SU-DHL-6 (cell line): ENCODE measurements around the gene MTHFR.

Source experiments
- H2AFZ ChIP-seq: fragments of 200-600 bp; sonication (generic); 2 replicates; pipeline ENCODE4 v1.6.1; 2014; ENCODE audit warnings: low read depth, mild to moderate bottlenecking, moderate library complexity, mixed read lengths, antibody characterized with exemption, low read length; ENCODE audit not compliant: severe bottlenecking
- H3F3A ChIP-seq: fragments of 200-600 bp; shearing (Covaris generic); 2 replicates; pipeline ENCODE4 v1.6.0; 2016; ENCODE audit warnings: antibody characterized with exemption, mild to moderate bottlenecking; ENCODE audit not compliant: insufficient read depth
- H3K27ac ChIP-seq: fragments of 200-600 bp; sonication (generic); 2 replicates; pipeline ENCODE4 v1.5.1; 2016; ENCODE audit warnings: low read depth, mild to moderate bottlenecking, low read length, moderate library complexity, mixed read lengths
- H3K27me3 ChIP-seq: fragments of 200-600 bp; sonication (generic), shearing (Covaris generic); 2 replicates; pipeline ENCODE4 v1.6.0; 2014; ENCODE audit warnings: mild to moderate bottlenecking, low read length
- H3K36me3 ChIP-seq: fragments of 200-600 bp; sonication (generic); 2 replicates; pipeline ENCODE4 v1.6.1; 2014; ENCODE audit warnings: mild to moderate bottlenecking, low read length, mixed read lengths
- H3K4me2 ChIP-seq: fragments of 300-600, 200-600 bp; shearing (Covaris generic), sonication (generic); 2 replicates; pipeline ENCODE4 v1.6.0; 2014; ENCODE audit warnings: low read length, low read depth, mild to moderate bottlenecking; ENCODE audit not compliant: poor library complexity, severe bottlenecking
- H3K4me3 ChIP-seq: fragments of 200-600 bp; sonication (generic); 2 replicates; pipeline ENCODE4 v1.5.1; 2014; ENCODE audit warnings: antibody characterized with exemption, low read length, mild to moderate bottlenecking, mixed read lengths; ENCODE audit not compliant: insufficient read depth, poor library complexity, severe bottlenecking
- H3K79me2 ChIP-seq: fragments of 200-600 bp; sonication (generic); 2 replicates; pipeline ENCODE4 v1.6.1; 2014; ENCODE audit warnings: mild to moderate bottlenecking, low read length, moderate library complexity; ENCODE audit not compliant: insufficient read depth
- H3K9ac ChIP-seq: fragments of 200-600 bp; sonication (generic); 2 replicates; pipeline ENCODE4 v1.7.0; 2014; ENCODE audit warnings: mild to moderate bottlenecking, low read length
- H3K9me2 ChIP-seq: fragments of 200-600 bp; sonication (generic); replicated peaks from 2 replicates; pipeline ENCODE4 v1.6.1; 2014; ENCODE audit warnings: low read length; ENCODE audit not compliant: insufficient read depth
- H3K9me3 ChIP-seq: fragments of 200-600 bp; sonication (generic); 2 replicates; pipeline ENCODE4 v1.6.1; 2014; ENCODE audit warnings: low read length, mixed read lengths; ENCODE audit not compliant: insufficient read depth
- H4K20me1 ChIP-seq: fragments of 200-600 bp; sonication (generic); 2 replicates; pipeline ENCODE4 v1.6.1; 2014; ENCODE audit warnings: low read depth, mild to moderate bottlenecking, antibody characterized with exemption, low read length, moderate library complexity, mixed read lengths
- EZH2phosphoT487 ChIP-seq: fragments of 200-600 bp; sonication (generic), shearing (Covaris generic); conservative IDR thresholded peaks from 2 replicates; pipeline ENCODE4 v1.6.1; 2018; ENCODE audit warnings: mild to moderate bottlenecking, antibody characterized with exemption, low read length, moderate library complexity, mixed read lengths
- TF ChIP-seq, protein P1 (sequence below): fragments of 200-600 bp; sonication (generic); IDR thresholded peaks from one replicate; pipeline ENCODE4 v1.5.1; 2017; ENCODE audit warnings: antibody characterized with exemption, mild to moderate bottlenecking, low read length, moderate library complexity; ENCODE audit not compliant: insufficient read depth, poor library complexity, severe bottlenecking

The MTHFR gene

GRCh38 chr1:11779715-11780379, 25.9 kb downstream of the MTHFR start:
- TF ChIP-seq, protein P1, sequence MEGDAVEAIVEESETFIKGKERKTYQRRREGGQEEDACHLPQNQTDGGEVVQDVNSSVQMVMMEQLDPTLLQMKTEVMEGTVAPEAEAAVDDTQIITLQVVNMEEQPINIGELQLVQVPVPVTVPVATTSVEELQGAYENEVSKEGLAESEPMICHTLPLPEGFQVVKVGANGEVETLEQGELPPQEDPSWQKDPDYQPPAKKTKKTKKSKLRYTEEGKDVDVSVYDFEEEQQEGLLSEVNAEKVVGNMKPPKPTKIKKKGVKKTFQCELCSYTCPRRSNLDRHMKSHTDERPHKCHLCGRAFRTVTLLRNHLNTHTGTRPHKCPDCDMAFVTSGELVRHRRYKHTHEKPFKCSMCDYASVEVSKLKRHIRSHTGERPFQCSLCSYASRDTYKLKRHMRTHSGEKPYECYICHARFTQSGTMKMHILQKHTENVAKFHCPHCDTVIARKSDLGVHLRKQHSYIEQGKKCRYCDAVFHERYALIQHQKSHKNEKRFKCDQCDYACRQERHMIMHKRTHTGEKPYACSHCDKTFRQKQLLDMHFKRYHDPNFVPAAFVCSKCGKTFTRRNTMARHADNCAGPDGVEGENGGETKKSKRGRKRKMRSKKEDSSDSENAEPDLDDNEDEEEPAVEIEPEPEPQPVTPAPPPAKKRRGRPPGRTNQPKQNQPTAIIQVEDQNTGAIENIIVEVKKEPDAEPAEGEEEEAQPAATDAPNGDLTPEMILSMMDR = no peak
- no peak for TF ChIP-seq EZH2phosphoT487
- Histone ChIP-seq H3K4me3 (no peak overlapping the region), H2AFZ (no peak overlapping the region), H3K9me3 (no peaks in the 10 kb centered on the region), H4K20me1 (no peaks in the 10 kb centered on the region), H3K79me2 (no peaks in the 10 kb centered on the region), H3K4me2 (no peak overlapping the region), H3F3A (no peaks in the 10 kb centered on the region), H3K27me3 (no peaks in the 10 kb centered on the region), H3K9ac (no peak overlapping the region), H3K27ac (no peak overlapping the region), H3K9me2 (no peaks in the 10 kb centered on the region), H3K36me3 (no peaks in the 10 kb centered on the region)

- no peak for TF ChIP-seq EZH2phosphoT487
- TF ChIP-seq, protein P1 = no peak
- no peaks in the 10 kb centered on the region for H3K79me2 ChIP-seq
- no peak overlapping the region for H3K27ac ChIP-seq
- H3K9me3 ChIP-seq = no peaks in the 10 kb centered on the region
- no peak overlapping the region for H3K4me2 ChIP-seq
- no peaks in the 10 kb centered on the region for H3K27me3 ChIP-seq
- H3K9ac ChIP-seq = no peak overlapping the region
- no peaks in the 10 kb centered on the region for H3K9me2 ChIP-seq
- no peak overlapping the region for H3K4me3 ChIP-seq
- H4K20me1 ChIP-seq = no peaks in the 10 kb centered on the region
- H3F3A ChIP-seq = no peaks in the 10 kb centered on the region
- H2AFZ ChIP-seq = no peak overlapping the region
- no peaks in the 10 kb centered on the region for H3K36me3 ChIP-seq
Measured at GRCh38 chr1:11778844-11779623, 26.7 kb downstream of the MTHFR start.

- TF ChIP-seq, protein P1 = no peak
- no peak for TF ChIP-seq EZH2phosphoT487
- Histone ChIP-seq H2AFZ (no peak overlapping the region), H3K27me3 (no peaks in the 10 kb centered on the region), H3K4me2 (no peak overlapping the region), H3K9me3 (no peaks in the 10 kb centered on the region), H3K9me2 (no peaks in the 10 kb centered on the region), H3K9ac (no peak overlapping the region), H3K79me2 (no peaks in the 10 kb centered on the region), H3K27ac (no peak overlapping the region), H4K20me1 (no peaks in the 10 kb centered on the region), H3K4me3 (no peak overlapping the region), H3F3A (no peaks in the 10 kb centered on the region), H3K36me3 (no peaks in the 10 kb centered on the region)
Measured at GRCh38 chr1:11778336-11778735, 27.4 kb downstream of the MTHFR start.
